ENCODE results near the gene CHRNE.
"Not testable (repeated sequence)": the region's sequence is repeated elsewhere in the genome, so short reads cannot be mapped to it uniquely, and the experiment has no call there.

Gene CHRNE

DNA sequence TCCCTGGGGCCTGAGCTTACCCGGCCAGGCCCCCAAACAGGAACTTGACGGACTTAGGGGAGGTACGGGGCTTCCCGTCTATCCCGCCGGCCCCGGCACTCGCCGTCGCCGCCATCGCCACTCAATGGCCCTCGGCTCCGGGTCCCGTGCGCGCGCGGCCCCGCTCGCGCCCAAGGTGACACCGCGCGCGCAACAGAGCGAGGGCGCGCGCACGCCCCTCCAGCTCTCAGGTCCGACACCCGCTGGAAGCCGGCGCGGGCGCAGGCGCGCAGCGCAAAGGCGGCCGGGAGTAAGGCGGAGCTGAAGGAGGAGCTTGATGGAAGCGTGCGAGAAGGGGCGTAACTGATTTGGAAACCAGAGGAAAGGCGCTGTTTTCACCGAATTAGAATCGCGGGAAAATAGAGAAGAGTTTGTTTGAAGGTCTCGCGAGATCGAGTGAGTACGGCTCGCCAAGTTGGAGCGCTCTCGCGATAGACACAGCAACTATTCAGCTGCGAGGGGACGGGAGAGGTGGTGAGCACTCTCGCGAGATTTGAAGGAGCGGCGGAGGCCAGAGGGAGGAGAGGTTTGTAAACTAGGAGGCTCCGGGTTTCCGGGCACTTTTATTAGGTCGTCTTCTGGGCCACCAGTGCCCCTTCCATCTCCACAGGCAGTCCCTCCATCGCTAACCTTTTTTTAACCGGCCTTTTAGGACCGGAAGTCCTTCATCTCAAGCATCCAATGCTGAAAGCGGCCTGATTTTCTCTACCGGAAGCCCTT is 37.1 kb upstream of the CHRNE start, which contains the start of the genes RNF167 and SLC25A11:
Gene RNF167, plus strand, starts transcription at position 473 of the 759 bp plus-strand sequence. CDS start 642 bp downstream, outside the sequence.
Gene SLC25A11, minus strand, starts transcription at position 251 of the 759 bp plus-strand sequence. Its CDS starts 136 bp downstream, at position 115.
- peak; percentile 79 to 91 for DNase-seq (ENCODE audit: low read depth in 2 of 2, low spot score in 1 of 2)

DNA sequence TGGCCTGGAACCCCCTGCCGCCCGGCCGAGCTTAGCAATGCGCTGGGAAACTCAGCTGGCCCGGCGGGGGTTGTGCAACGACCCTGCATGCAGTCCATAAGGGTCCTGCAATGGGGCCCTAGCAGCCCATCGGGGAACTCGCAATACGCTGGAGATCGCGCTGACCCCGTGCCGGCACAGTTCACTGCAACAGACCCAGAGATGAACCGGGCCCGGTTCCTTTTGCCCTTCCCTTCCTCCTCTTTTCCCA is 36.6 kb upstream of the CHRNE start:
- DNase-seq (ENCODE audit: low read depth in 2 of 2, low spot score in 1 of 2): no peak

DNA sequence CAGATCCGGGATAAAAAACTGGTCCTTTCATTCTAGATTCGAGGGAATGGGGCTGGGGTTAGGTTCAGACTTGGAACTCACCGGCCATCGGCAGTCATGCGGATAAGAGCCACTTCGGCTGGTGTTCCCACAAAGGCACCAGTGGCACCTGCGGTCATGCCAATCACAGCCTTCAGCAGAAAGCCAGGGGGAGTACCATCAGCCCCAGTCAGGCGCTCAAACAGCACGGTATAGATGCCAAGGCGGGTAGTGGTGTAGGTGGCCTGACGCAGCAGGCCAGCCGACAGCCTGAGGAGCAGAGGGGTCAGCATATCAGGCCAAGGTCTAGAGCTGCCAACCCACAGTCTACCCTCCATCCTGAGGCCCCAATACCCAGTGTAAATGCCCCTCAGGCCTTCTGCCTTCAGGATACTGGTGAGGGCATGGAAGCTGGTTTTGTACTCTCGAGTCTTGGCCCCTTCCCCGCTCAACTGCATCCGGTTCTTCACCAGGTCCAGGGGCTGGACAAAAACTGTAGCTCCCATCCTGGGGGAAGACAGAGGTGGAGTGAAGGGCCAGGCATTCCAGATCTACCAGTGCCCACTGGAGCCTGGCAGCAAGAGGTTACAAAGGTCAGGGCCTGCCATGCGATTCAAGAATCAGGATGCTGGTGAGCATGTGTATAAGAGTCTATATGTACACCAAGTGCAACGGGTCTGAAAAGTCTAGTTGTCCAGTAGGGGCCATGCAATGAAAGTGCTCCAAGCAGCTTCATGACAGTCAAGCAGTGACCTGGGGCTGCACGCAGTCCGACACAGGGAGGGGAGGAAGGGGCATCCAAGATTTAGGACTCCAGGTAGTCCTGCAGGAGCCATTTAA is 36.0 kb upstream of the CHRNE start:
- no peak for DNase-seq (ENCODE audit: low read depth in 2 of 2, low spot score in 1 of 2)

DNA sequence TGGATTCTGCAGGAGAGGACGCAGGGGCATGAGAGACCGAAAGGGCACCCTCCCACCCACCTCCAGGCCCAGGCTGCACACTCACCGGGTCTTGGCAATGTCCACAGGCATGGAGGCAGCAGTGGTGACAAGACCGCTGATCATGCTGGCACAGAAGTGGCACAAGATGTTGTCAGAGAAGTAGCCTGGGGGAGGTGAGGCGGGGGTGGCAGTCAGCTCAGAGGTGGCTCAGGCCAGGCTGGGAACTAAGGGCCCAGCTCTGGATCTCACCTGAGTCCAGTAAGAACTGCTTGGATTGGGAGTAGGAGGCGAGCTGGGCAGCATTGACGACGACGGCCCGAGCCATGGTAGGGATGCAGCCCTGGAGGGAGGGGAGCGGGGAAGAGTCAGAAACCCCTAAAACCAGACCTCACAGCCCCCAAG is 35.2 kb upstream of the CHRNE start:
- DNase-seq (ENCODE audit: low read depth in 2 of 2, low spot score in 1 of 2): no peak

DNA sequence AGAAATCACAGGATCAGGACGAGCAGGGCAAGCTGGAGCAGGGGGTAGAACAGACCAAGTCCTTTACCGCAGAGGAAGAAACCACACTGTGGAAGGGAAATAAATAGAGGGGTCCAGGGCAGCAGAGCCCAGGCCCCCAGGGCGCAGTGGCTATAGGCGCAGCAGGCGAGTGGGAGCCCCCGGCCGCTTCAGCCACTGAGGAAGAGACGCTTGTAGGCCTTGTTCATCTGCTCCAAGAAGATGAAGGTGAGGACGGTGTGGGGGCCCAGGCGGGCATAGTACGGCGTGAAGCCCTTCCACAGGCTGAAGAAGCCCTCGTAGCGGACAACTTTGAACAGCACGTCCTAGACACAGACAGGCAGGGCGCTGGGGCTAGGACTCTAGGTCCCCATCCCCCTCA is 34.7 kb upstream of the CHRNE start:
- DNase-seq (ENCODE audit: low read depth in 2 of 2, low spot score in 1 of 2): no peak

DNA sequence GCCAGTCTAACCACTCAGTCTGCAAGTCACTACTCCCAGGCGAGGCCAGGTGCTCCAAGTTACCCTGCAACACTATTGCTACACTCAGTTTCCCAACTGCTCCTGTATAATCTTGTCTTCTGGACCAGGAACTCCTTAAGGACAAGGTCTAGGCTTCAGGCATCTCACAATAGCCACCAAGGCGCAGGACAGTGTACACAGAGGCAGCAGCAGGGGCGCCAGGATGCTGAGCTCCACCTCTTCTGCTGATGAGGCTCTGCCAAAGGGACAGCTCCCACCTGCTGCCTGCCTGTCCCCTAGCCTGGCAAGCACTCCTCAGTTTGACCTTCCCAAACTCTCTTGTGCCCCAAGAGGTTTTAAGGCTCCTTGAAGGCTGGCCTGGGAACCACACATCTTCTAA is 33.5 kb upstream of the CHRNE start:
- no peak for DNase-seq (ENCODE audit: low read depth in 2 of 2, low spot score in 1 of 2)

DNA sequence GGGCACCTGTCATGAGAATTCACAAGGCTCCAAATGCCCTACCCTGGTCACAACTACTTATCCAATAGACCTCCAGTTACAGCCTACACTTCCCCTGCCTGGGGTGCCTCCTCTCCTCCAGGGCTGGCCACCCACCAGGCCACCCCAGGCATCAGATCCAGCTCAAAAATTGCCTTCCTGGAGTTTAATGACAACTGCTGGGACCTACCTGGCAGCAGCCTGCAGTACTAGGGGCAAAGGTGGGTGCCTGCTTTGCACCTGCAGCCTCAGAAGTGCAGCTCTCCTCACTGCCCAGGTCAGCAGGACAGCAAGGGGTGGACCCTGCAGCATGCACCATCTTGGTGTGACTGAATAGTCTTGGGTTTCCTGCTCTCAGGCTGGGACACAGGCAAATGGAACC is 32.8 kb upstream of the CHRNE start:
- no peak for DNase-seq (ENCODE audit: low read depth in 2 of 2, low spot score in 1 of 2)

DNA sequence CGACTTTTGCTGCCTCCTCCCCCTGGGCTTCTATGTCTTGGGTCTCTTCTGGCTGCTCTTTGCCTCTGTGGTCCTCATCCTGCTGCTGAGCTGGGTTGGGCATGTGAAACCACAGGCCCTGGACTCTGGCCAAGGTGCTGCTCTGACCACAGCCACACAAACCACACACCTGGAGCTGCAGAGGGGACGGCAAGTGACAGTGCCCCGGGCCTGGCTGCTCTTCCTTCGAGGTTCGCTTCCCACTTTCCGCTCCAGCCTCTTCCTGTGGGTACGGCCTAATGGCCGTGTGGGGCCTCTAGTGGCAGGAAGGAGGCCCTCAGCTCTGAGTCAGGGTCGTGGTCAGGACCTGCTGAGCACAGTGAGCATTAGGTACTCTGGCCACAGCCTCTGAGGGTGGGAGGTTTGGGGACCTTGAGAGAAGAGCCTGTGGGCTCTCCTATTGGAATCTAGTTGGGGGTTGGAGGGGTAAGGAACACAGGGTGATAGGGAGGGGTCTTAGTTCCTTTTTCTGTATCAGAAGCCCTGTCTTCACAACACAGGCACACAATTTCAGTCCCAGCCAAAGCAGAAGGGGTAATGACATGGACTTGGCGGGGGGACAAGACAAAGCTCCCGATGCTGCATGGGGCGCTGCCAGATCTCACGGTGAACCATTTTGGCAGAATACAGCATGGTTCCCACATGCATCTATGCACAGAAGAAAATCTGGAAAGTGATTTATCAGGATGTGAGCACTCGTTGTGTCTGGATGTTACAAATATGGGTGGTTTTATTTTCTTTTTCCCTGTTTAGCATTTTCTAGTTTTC is 31.5 kb upstream of the CHRNE start:
- DNase-seq (ENCODE audit: low read depth in 2 of 2, low spot score in 1 of 2): no peak

DNA sequence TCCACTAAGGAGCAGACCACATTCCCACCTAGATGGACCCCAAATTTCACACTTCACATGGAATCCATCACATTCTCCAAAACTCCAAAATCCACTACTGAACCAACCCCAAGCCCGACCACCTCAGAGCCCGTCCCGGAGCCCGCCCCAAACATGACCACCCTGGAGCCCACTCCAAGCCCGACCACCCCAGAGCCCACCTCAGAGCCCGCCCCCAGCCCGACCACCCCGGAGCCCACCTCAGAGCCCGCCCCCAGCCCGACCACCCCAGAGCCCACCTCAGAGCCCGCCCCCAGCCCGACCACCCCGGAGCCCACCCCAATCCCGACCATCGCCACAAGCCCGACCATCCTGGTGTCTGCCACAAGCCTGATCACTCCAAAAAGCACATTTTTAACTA is 30.7 kb upstream of the CHRNE start:
- DNase-seq (ENCODE audit: low read depth in 2 of 2, low spot score in 1 of 2): no peak

DNA sequence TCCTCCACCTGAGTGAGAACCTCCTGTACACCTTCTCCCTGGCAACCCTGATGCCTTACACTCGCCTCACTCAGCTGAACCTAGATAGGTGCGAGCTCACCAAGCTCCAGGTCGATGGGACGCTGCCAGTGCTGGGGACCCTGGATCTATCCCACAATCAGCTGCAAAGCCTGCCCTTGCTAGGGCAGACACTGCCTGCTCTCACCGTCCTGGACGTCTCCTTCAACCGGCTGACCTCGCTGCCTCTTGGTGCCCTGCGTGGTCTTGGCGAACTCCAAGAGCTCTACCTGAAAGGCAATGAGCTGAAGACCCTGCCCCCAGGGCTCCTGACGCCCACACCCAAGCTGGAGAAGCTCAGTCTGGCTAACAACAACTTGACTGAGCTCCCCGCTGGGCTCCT is 29.9 kb upstream of the CHRNE start:
- no peak for DNase-seq (ENCODE audit: low read depth in 2 of 2, low spot score in 1 of 2)

DNA sequence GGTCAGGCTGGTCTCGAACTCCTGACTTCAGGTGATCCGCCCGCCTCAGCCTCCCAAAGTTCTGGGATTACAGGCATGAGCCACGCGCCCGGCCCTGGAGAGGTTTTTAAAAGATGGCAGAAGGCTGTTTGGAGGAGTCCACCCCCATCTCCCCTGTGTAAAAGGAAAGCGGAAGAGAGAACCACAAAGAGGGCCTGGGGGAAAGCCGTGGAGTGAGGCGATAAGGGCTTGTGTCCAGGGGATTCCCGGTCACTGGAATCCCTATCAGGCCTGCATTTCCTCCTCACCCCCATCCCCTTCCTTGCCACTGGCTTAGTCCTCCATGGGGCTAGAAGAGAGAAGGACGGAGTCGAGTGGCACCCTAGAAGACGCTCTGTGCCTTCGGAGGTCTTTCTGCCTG is 29.1 kb upstream of the CHRNE start, which contains the start of gene GP1BA:
Gene GP1BA, plus strand, starts transcription at position 315 of the 400 bp plus-strand sequence. CDS start 328 bp downstream, outside the sequence.
- DNase-seq (ENCODE audit: low read depth in 2 of 2, low spot score in 1 of 2): no peak

DNA sequence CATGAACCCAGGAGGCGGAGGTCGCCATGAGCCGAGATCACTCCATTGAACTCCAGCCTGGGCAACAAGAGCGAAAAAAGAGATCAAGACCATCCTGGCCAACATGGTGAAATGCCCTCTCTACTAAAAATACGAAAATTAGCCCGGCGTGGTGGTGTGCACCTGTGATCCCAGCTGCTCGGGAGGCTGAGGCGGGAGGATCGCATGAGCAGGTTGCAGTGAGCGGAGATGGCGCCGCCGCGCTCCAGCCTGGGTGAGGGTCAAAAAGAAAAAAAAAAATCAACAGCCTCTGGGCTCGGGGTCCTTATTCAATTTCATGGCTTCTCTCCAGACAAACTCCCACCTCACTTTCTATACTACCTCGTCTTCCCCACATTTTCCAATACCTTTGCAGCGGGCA is 26.0 kb upstream of the CHRNE start:
- no peak for DNase-seq (ENCODE audit: low read depth in 2 of 2, low spot score in 1 of 2)

DNA sequence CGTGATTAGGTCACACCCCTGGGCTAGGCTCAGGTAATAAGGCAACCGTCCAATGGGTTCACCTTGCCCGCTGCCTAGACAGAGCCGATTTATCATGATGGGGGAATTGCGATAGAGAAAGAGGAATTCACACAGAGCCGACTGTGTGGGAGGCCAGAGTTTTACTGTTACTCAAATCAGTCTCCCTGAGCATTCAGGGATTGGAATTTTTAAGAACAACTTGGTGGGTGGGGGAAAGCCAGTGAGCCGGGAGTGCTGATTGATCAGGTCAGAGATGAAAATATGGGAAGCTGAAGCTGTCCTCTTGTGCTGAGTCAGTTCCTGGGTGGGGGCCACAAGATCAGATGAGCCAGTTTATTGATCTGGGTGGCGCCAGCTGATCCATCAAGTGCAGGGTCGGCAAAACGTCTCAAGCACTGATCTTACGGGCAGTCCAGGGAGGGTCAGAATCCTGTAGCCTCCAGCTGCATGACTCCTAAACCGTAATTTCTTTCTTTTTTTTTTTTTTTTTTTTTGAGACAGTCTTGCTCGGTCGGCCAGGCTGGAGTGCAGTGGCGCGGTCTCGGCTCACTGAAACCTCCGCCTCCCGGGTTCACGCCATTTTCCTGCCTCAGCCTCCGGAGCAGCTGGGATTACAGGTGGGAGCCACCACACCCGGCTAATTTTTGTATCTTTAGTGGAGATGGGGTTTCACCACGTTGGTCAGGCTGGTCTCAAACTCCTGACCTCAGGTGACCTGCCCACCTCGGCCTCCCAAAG is 23.9 kb upstream of the CHRNE start:
- not testable (repeated sequence) for DNase-seq (ENCODE audit: low read depth in 2 of 2, low spot score in 1 of 2)

DNA sequence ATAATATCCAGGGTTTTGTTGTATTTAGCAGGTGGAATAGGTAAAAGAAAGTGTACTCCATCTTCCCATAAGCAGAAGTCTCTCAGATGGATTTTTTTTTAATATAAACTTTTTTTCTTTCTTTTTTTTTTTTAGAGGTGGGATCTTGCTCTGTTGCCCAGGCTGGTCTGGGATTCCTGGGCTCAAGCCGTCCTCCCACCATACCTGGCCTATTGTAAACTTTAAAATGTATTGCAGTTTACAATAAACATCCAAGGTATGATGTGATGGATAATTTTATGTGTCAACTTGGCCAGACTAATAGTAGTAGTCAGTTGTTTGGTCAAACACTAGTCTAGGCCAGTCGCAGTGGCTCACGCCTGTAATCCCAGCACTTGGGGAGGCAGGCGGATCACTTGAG is 18.4 kb upstream of the CHRNE start:
- DNase-seq (ENCODE audit: low read depth in 2 of 2, low spot score in 1 of 2): no peak

DNA sequence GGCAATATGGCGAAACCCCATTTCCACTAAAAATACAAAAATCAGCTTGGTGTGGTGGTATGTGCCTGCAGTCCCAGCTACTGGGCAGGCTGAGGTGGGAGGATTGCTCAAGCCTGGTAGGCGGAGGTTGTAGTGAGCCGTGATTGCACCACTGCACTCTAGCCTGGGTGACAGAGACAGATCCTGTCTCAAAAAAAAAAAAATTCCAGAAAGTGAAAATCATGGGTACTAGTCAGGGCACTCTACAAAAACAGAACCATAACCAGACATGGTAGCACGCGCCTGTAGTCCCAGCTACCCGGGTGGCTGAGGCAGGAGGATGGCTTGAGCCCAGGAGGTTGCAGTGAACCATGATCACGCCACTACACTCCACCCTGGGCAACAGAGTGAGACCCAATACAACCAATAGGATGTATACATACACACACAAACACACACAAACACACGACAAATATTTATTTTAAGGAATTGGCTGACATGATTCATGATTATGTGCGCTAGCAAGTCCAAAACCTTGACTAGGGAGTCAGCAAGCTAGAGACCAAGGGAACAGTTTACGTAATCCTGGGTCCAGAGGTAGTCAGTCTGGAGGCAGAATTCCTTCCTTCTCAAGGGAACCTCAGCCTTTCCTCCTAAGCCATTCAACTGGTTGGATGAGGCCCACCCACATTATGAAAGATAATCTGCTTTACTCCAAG is 17.6 kb upstream of the CHRNE start:
- DNase-seq (ENCODE audit: low read depth in 2 of 2, low spot score in 1 of 2): no peak

DNA sequence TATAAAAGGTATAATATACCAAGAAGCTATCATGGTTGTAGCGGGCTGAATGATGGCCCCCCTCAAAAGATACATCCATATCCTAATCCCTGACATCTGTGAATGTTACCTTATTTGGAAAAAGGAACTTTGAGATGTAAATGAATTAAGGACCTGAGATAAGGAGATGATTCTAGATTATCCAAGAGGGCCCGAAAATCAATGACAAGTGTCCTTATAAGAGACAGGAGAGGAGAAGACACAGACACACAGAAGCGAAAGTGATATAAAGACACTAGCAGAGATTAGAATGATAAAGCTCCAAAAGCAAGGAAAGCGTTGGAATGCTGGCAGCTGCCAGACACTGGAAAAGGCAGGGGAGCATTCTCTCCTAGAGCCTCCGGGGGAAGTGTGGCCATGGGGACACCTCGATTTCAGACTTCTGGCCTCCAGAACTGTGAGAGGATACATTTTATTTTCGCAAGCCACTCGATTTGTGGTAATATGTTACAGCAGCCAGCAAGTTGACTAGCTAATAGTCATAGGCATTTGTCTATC is 16.7 kb upstream of the CHRNE start:
- DNase-seq (ENCODE audit: low read depth in 2 of 2, low spot score in 1 of 2): no peak

DNA sequence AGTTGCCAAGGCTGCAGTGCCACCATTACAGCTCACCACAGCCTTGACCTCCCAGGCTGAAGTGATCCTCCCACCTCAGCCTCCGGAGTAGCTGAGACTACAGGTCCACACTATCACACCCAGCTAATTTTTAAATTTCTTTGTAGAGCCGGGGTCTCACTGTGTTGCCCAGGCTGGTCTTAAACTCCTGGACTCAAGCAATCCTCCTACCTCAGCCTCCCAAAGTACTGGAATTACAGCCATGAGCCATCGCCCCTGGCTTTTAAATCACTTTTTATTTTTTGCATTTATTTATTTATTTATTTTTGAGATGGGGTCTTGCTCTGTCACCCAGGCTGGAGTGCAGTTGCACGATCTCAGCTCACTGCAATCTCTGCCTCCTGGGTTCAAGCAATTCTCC is 11.7 kb upstream of the CHRNE start:
- DNase-seq (ENCODE audit: low read depth in 2 of 2, low spot score in 1 of 2): not testable (repeated sequence)

DNA sequence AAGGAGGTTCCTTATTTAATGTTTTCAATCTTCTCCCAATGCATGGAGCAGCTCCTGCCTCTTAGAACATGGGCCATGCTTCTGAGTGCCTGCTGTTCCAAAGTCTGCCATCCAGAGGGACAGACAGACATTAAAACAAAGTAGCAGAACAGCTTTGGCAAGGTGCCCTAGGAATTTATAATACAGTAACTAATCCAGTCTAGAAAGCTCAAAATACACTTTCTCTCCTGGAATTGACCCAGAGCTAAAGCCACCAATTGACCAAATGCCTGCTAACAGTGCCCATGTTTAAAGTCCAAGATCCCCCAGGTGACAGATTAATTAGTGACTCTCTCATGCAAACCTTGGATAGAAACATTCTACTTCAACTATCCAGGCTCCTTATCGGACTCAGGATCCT is 11.1 kb upstream of the CHRNE start:
- no peak for DNase-seq (ENCODE audit: low read depth in 2 of 2, low spot score in 1 of 2)

DNA sequence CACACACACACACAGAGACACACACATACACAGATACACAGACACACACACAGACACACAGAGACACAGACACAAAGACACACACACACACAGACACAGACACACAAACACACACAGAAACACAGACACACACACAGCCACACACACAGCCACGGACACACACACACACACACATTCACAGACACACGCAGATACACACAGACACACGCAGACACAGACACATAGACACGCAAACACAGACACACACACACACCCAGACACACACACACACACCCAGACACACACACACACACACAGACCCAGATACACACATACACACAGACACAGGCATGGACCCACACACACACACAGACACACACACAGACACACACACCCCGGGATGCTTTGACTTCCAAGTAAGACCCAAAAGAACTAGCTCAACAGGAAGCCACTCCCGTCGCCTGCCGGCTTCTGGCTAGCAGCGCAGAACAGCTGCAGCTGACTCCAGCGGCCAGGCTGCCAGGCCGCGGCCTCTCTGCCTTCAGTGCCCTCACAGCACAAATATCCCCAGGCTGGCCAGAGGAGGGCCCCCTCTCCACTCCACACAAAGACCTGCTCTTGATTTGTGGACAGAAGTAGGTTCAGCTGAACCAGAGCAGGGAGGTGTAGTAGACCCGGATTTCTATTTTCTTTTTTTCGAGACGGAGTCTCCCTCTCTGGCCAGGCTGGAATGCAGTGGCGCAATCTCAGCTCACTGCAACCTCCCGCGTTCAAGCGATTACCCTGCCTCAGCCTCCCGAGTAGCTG is 6.0 kb upstream of the CHRNE start:
- DNase-seq (ENCODE audit: low read depth in 2 of 2, low spot score in 1 of 2): peak in 1 of 2 donors; percentile 58
